22Rv1 (cell line): ENCODE results near the gene POLR2J.
"Not testable (repeated sequence)": the region's sequence is repeated elsewhere in the genome, so short reads cannot be mapped to it uniquely, and the experiment has no call there.

Experiments
- ZFX ChIP-seq: fragments of 450-650 bp; IDR thresholded peaks from 2 replicates; pipeline ENCODE4 v1.6.1; 2017; ENCODE audit warnings: antibody characterized with exemption, borderline replicate concordance
- TF ChIP-seq, protein P1 (sequence below): fragments of 450-650 bp; IDR thresholded peaks from 2 replicates; pipeline ENCODE4 v1.5.1; 2017; ENCODE audit warnings: mild to moderate bottlenecking

DNA sequence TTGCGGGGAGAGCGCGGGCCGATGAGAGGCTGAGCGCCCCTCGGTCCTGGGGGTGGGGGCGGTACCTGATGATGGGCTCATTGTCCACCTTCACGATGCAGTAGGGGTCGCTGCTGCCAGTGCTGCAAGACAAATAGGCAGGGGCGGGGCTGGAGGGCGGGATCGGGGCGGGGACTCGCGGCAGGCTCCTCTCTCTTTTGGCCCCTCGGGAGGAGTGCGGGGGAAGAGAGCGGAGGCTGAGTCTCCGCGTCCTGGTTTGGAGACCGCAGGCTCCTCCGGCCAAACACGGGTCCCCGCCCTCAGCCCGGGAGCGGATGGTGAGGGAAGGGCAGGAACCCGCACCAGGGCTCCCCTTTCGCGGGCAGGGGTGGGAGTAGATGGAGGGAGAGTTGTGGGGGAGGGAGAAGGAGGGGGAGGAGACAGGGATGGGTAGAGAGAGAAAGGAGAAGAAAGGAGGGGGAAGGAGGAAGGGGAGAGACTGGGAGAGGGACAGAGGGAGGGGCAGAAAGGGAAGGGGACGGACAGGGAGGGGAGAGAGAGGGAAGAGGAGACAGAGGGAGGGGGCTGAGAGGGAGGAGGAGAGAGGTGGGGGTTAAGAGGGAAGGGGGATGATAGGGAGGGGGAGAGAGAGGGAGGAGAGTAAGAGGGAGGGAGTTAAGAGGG lies 33.3 kb upstream of the POLR2J start:
- TF ChIP-seq, protein P1, sequence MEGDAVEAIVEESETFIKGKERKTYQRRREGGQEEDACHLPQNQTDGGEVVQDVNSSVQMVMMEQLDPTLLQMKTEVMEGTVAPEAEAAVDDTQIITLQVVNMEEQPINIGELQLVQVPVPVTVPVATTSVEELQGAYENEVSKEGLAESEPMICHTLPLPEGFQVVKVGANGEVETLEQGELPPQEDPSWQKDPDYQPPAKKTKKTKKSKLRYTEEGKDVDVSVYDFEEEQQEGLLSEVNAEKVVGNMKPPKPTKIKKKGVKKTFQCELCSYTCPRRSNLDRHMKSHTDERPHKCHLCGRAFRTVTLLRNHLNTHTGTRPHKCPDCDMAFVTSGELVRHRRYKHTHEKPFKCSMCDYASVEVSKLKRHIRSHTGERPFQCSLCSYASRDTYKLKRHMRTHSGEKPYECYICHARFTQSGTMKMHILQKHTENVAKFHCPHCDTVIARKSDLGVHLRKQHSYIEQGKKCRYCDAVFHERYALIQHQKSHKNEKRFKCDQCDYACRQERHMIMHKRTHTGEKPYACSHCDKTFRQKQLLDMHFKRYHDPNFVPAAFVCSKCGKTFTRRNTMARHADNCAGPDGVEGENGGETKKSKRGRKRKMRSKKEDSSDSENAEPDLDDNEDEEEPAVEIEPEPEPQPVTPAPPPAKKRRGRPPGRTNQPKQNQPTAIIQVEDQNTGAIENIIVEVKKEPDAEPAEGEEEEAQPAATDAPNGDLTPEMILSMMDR, result not testable (repeated sequence)
- TF ChIP-seq ZFX, result not testable (repeated sequence)
